HG02943 (cell line): Measurements from ENCODE around the gene F8.

ENCODE experiments used
- ATAC-seq: cut with Tn5 transposase; IDR thresholded peaks from one replicate; pipeline ENCODE4 v1.9.1; 2021; ENCODE audit warnings: mild to moderate bottlenecking, low read depth, moderate library complexity; ENCODE audit not compliant: unreplicated experiment

F8 gene

DNA sequence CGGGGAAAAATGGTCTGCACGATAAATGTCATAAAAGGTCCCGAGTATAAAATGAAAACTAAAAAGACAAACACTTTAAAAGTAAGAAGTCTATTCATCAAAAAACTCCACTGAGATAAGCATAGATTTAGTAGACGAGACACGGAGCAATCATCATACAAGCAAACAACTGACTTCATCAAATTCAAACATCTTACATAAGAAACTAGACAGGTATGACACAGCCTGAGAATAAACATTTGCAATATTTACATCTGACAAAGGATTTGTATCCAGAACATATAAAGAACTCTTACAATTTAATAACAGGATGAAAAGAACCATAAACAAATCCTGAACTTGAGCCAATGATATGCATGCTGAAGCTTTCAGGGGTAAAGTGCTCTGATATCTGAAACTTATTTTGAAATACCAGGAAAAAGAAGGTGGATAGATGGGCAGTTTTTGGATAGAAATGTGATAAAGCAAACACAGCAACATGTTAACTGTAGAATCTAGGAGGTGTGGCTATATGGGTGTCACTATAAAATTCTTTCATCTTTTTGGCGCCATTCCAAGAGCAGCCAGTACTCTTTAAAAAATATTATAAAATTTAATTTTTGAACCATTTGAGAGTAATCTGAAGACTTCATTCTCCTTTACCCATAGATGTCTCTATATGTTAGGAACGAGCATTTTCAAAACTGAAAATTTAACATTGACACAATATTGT lies 229.3 kb downstream of the F8 start:
- ATAC-seq = no peak

- ATAC-seq = no peak
Measured at GRCh38 chrX:154791939-154792338, 230.6 kb downstream of the F8 start.

DNA sequence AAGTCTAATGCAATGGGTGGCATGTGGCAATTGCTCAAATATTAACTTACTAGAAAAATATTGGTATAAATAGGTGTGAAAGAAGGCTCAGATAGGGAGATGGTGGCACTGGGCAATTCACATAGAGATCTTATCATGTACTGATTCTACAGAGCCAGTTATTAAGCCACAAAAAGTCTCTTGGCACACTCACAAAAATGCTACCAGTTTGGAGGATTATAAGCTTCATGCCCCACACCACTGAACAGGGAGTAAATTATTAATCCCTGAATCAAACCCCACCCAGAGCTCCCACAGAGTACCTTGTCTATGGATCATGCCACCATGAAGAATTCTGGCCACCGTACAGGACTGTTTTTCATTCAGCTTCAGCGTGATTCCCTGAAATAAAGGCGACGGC lies 231.1 kb downstream of the F8 start:
- ATAC-seq = no peak
